ENCODE data around the gene CNTNAP4. TPM values are rescaled to one million over a fixed set of nuclear protein-coding genes. Genes with fewer than 3 reads are reported as not detected.

CNTNAP4 gene
- total and polyA plus RNA-seq, 2 of the 13 experiments (the other 11 are each of a cell fraction or from before 2014, with no cell fraction given) = not detected

DNA sequence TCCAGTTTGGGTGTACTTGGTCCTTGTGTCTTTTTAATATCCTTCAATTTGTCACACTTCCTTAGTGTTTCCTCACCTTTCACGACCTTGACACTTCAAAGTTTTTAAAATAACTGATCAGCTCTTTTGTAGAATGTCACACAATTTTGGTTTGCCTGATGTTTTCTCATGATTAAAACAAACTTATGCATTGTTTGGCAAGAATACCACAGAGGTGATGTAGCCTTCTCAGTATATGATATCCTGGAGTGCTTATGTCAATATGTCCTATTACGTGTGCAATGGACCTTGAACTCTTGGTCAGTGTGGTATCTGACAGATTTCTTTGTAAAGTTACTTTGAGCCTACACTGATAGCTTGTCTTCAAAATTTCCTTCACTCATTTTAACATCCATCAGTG, 297.4 kb downstream of the CNTNAP4 start (continued):
- TF ChIP-seq, protein P1, sequence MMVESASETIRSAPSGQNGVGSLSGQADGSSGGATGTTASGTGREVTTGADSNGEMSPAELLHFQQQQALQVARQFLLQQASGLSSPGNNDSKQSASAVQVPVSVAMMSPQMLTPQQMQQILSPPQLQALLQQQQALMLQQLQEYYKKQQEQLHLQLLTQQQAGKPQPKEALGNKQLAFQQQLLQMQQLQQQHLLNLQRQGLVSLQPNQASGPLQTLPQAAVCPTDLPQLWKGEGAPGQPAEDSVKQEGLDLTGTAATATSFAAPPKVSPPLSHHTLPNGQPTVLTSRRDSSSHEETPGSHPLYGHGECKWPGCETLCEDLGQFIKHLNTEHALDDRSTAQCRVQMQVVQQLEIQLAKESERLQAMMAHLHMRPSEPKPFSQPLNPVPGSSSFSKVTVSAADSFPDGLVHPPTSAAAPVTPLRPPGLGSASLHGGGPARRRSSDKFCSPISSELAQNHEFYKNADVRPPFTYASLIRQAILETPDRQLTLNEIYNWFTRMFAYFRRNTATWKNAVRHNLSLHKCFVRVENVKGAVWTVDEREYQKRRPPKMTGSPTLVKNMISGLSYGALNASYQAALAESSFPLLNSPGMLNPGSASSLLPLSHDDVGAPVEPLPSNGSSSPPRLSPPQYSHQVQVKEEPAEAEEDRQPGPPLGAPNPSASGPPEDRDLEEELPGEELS (CRISPR knock-in tag; IDR thresholded peaks at IDR 0.05) = peak; percentile 73

DNA sequence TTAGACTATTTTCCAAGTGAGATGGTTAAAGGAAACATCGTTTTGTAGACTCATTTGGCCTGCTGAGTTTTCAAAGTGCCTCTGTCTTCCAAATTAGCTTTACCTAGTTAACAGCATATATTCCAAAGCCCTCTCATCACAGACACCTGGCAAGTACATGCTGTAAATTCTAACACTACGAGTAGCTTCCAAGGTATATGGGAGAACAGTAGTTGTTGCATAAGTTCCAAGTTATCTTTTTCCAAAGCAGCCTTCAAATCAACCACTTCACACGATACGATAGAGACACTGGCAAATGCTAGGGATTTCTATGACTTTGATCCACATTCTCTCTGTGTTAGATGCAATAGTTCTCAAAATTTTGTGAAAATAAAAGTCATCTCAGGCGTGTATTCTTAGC, 299.3 kb downstream of the CNTNAP4 start:
- no TSS peak for BruUV-seq (replicated peaks)
- no peak for TF ChIP-seq SIN3B (IDR thresholded peaks at IDR 0.05; ENCODE audit: low read length)
- TF ChIP-seq RBFOX2 (IDR thresholded peaks at IDR 0.05; ENCODE audit: low read depth, low read length) = no peak
- TF ChIP-seq, protein P2, sequence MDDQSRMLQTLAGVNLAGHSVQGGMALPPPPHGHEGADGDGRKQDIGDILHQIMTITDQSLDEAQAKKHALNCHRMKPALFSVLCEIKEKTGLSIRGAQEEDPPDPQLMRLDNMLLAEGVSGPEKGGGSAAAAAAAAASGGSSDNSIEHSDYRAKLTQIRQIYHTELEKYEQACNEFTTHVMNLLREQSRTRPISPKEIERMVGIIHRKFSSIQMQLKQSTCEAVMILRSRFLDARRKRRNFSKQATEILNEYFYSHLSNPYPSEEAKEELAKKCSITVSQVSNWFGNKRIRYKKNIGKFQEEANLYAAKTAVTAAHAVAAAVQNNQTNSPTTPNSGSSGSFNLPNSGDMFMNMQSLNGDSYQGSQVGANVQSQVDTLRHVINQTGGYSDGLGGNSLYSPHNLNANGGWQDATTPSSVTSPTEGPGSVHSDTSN (CRISPR knock-in tag; IDR thresholded peaks at IDR 0.05; ENCODE audit: borderline replicate concordance) = no peak
- TF ChIP-seq, protein P3, sequence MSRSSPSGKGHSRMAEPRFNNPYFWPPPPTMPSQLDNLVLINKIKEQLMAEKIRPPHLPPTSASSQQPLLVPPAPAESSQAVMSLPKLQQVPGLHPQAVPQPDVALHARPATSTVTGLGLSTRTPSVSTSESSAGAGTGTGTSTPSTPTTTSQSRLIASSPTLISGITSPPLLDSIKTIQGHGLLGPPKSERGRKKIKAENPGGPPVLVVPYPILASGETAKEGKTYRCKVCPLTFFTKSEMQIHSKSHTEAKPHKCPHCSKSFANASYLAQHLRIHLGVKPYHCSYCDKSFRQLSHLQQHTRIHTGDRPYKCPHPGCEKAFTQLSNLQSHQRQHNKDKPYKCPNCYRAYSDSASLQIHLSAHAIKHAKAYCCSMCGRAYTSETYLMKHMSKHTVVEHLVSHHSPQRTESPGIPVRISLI (CRISPR knock-in tag; IDR thresholded peaks at IDR 0.05; ENCODE audit: borderline replicate concordance) = no peak
- TF ChIP-seq MBNL3 (CRISPR knock-in tag; conservative IDR thresholded peaks at IDR 0.05) = no peak
- TF ChIP-seq, protein P4, sequence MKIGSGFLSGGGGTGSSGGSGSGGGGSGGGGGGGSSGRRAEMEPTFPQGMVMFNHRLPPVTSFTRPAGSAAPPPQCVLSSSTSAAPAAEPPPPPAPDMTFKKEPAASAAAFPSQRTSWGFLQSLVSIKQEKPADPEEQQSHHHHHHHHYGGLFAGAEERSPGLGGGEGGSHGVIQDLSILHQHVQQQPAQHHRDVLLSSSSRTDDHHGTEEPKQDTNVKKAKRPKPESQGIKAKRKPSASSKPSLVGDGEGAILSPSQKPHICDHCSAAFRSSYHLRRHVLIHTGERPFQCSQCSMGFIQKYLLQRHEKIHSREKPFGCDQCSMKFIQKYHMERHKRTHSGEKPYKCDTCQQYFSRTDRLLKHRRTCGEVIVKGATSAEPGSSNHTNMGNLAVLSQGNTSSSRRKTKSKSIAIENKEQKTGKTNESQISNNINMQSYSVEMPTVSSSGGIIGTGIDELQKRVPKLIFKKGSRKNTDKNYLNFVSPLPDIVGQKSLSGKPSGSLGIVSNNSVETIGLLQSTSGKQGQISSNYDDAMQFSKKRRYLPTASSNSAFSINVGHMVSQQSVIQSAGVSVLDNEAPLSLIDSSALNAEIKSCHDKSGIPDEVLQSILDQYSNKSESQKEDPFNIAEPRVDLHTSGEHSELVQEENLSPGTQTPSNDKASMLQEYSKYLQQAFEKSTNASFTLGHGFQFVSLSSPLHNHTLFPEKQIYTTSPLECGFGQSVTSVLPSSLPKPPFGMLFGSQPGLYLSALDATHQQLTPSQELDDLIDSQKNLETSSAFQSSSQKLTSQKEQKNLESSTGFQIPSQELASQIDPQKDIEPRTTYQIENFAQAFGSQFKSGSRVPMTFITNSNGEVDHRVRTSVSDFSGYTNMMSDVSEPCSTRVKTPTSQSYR (CRISPR knock-in tag; IDR thresholded peaks at IDR 0.05; ENCODE audit: borderline replicate concordance) = no peak
- in situ Hi-C loops (cut with HindIII; ENCODE audit: extremely low pct_ligation_motif_present, low pct_unique_long_range_greater_than_20kb) (no loop called here), intact Hi-C loops (cut with micrococcal nuclease; ENCODE audit: unreplicated experiment) (no loop called here)
- ATAC-seq (no peak), DNase-seq (ENCODE audit: low spot score) (no peak), FAIRE-seq (no peak)
- H3K27ac ChIP-seq (ENCODE audit: extremely low read length, insufficient read depth, low read length) = no peak overlapping the region
- CTCF ChIA-PET (ENCODE audit: low intra/inter-chr PET ratio, low total read pairs) = no interaction called here
- H3K4me1 ChIP-seq (ENCODE audit: insufficient read depth, low read length) = peaks cover 24% of the 10 kb centered on the region
- H3K4me3 ChIP-seq (replicated peaks in 1 of 3; ENCODE audit: insufficient read depth in 1 of 3, low read depth in 2 of 3, low read length in 3 of 3) = no peak overlapping the region
- no peak overlapping the region for H3K9ac ChIP-seq (ENCODE audit: insufficient read depth, low read depth, low read length)
- no peaks in the 10 kb centered on the region for H3K36me3 ChIP-seq (replicated peaks in 1 of 2; ENCODE audit: control insufficient read depth in 1 of 2, insufficient read depth in 2 of 2, low read length in 2 of 2)
- H4K20me1 ChIP-seq (ENCODE audit: insufficient read depth, low read length) = no peaks in the 10 kb centered on the region
- 47% methylated on average over 5 of the region's 5 CpGs for WGBS (ENCODE audit: low lambda C conversion rate)
- no peak overlapping the region for H2AFZ ChIP-seq (ENCODE audit: low read length)
- no peaks in the 10 kb centered on the region for H3K27me3 ChIP-seq (ENCODE audit: control insufficient read depth in 1 of 2, insufficient read depth in 2 of 2, low read length in 2 of 2)
- no peaks in the 10 kb centered on the region for H3K9me3 ChIP-seq (ENCODE audit: low read length)
- H3K4me2 ChIP-seq (ENCODE audit: low read depth, low read length) = no peak overlapping the region
- POLR2A ChIA-PET = interaction anchor here (0.8 kb wide), 1 partner anchor 13 kb away, joined by 4 read pairs; no protein-coding TSS in a partner anchor
- H3K79me2 ChIP-seq (ENCODE audit: insufficient read depth, low read length) = no peaks in the 10 kb centered on the region

Measured in HepG2 (cell line).